Activated T-cell treated with anti-CD3 and anti-CD28 coated beads, Interleukin-2, amount 50 U/mL, for 72 hours (primary cell): Measurements from ENCODE around the gene GNS. TPM values are rescaled to one million over a fixed set of nuclear protein-coding genes. Genes with fewer than 3 reads are reported as not detected.

Source experiments
- ATAC-seq, 2 donors: fragments of 150-1000 bp; cut with Tn5 transposase; replicated peaks in 1 of 2; 2 replicates each; pipeline ENCODE4 v1.10.0; 2021; ENCODE audit warnings: moderate library complexity in 2 of 2, mild to moderate bottlenecking in 1 of 2
- DNase-seq, 2 donors: peaks; one replicate each; pipeline ENCODE4 v3.0.0; 2021 to 2022; ENCODE audit warnings: mixed read lengths in 1 of 2
- H3K27ac Mint-ChIP-seq: one replicate; pipeline ENCODE4 v1.8.0; 2022; ENCODE audit warnings: mild to moderate bottlenecking, moderate library complexity, mixed read lengths
- H3K27me3 Mint-ChIP-seq: one replicate; pipeline ENCODE4 v1.8.0; 2022; ENCODE audit warnings: low read depth, mixed read lengths
- H3K36me3 Mint-ChIP-seq, 2 donors: one replicate each; pipeline ENCODE4 v1.8.0; 2022; ENCODE audit warnings: mixed read lengths in 2 of 2, mild to moderate bottlenecking in 1 of 2; ENCODE audit not compliant: insufficient read depth in 2 of 2
- H3K4me1 Mint-ChIP-seq: one replicate; pipeline ENCODE4 v1.8.0; 2022; ENCODE audit warnings: low read depth, mixed read lengths
- H3K4me3 Mint-ChIP-seq, 2 donors: one replicate each; pipeline ENCODE4 v1.8.0; 2022; ENCODE audit warnings: mild to moderate bottlenecking in 2 of 2, mixed read lengths in 2 of 2, moderate library complexity in 2 of 2
- H3K9me3 Mint-ChIP-seq, 2 donors: one replicate each; pipeline ENCODE4 v1.8.0; 2022; ENCODE audit warnings: mixed read lengths in 2 of 2
- total RNA-seq, 2 donors: library from RNA; stranded (reverse); gene quantifications; one replicate each; pipeline ENCODE4 v1.2.3, GENCODE V29; 2022

The GNS gene
- total RNA-seq, 2 donors from 2014 or later, result 26.0 to 40.8 TPM

DNA sequence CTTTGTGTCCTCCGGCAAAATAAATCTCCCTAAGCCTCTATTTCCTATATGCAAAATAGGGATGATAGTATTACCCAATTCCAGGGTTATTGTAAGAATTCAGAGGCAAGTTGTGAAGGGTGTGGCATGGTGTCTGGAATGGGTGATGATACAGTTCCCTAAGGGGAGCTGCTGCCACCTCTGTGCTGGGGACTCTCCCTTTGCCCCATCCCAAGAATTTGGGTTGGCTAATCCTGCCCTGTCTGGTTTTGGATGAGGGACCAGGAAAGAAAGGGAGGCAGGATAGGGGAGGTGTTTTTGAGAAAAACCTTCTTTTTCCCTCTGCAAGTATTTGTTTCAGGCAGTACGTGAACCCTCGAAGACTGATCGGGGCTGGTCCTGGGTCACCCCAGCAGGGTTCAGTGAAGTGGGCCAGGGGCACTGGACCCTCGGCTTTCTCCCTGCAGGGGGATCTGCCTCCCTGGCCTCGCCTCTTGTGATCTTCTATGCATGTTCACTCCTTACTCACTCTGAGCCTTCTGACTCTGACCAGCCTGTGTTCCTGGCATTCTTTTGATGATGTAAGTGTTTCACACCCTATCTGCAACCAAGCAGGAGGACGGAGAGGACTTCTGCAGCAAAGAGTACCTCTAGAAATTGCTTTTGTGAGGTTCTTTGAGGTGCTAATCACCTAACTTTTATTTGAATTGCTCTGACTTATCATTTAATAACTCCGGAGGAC, 88.1 kb downstream of the GNS start:
- ATAC-seq (peak; percentile 70 to 71), DNase-seq (peak; percentile 46 to 54)
- Mint-ChIP-seq H3K9me3 (no peaks in the 10 kb centered on the region), H3K4me3 (peak overlapping the region; percentile 92 to 95), H3K36me3 (no peaks in the 10 kb centered on the region), H3K4me1 (peaks cover 95% of the 10 kb centered on the region), H3K27me3 (no peaks in the 10 kb centered on the region), H3K27ac (peak overlapping the region; percentile 96)

DNA sequence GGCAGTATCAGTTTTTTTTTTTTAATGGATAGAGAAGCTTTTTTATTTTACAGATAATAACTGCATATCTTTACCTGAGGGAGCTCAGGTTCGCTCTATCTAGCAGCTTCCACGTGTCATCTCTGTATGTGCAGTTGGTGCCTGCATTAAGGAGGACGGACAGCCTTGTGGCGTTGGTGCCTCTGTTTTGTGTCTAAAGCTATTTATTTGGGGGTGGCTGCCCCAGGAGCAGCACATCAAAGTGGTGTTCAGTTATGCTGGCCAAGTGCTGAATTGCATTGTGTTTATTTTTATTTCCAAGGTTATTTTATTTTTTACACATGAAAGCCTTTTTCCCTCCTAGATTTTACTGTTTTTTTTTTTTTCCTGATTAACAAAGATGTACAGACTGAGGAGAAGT, 89.2 kb downstream of the GNS start:
- no peaks in the 10 kb centered on the region for H3K27me3 Mint-ChIP-seq
- ATAC-seq (no peak), DNase-seq (no peak)
- H3K4me3 Mint-ChIP-seq, result peak overlapping the region; percentile 92 to 95
- H3K27ac Mint-ChIP-seq, result peak overlapping the region; percentile 96
- H3K4me1 Mint-ChIP-seq, result peaks cover 97% of the 10 kb centered on the region
- no peaks in the 10 kb centered on the region for H3K9me3 Mint-ChIP-seq
- no peaks in the 10 kb centered on the region for H3K36me3 Mint-ChIP-seq

DNA sequence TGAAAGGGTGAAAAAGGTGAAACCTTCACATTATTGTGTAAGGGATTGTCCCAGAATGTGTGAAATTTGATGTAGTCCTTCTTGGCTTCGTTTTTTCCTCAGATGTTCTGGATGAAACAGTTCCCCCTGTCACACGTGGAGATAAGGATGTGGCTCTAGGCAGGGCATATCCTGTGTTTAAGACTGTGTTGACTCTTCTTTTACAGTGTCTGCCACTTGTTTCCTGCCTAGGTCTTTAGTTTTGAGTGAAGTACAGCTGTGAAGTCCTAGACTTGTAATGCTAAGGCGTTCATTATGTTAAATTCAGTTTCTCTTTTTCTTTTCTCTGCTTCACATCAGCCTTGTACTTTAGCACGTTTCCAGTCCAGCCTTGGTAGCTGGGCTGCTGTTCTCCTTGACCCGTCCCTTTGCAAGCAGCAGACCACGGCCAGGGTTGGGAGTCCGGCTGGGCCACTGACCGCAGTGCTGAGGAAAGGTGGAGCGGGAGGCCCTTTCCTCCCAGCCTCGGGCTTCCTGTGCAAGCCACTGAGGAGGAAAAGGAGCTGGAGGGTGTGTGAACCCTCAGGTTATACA, 89.8 kb downstream of the GNS start:
- Mint-ChIP-seq H3K9me3 (no peaks in the 10 kb centered on the region), H3K4me3 (peak overlapping the region; percentile 92 to 95)

DNA sequence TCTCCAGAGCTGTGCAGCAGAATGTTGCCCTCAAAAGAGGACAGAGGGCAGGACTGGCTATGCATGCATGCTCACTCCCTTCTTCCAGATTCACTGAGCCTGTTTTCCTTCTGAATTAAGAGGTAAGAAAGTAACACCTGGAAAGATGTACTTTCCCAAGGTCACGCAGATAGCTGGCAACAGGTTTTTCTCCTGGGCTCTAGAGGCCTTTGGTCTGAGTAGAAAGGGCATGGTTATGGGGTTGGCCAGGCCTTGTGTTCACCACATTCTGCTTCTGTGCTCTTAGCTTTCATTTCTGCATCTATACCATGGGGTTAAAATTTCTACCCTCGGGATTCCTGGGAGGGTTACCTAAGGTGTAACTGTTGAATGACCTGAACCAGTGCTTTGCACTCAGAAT, 91.4 kb downstream of the GNS start:
- Mint-ChIP-seq H3K4me3 (peak overlapping the region; percentile 92 to 95), H3K4me1 (peaks cover 91% of the 10 kb centered on the region), H3K27me3 (no peaks in the 10 kb centered on the region), H3K9me3 (no peaks in the 10 kb centered on the region), H3K36me3 (no peaks in the 10 kb centered on the region), H3K27ac (peak overlapping the region; percentile 89)
- DNase-seq (no peak), ATAC-seq (no peak)

More for the DNA sequence above, 89.8 kb downstream of the GNS start:
- H3K27me3 Mint-ChIP-seq, result no peaks in the 10 kb centered on the region
- DNase-seq (peak in 1 of 2 donors; percentile 48), ATAC-seq (peak; percentile 84 to 87)
- H3K4me1 Mint-ChIP-seq, result peaks cover 98% of the 10 kb centered on the region
- H3K27ac Mint-ChIP-seq, result peak overlapping the region; percentile 89
- no peaks in the 10 kb centered on the region for H3K36me3 Mint-ChIP-seq

DNA sequence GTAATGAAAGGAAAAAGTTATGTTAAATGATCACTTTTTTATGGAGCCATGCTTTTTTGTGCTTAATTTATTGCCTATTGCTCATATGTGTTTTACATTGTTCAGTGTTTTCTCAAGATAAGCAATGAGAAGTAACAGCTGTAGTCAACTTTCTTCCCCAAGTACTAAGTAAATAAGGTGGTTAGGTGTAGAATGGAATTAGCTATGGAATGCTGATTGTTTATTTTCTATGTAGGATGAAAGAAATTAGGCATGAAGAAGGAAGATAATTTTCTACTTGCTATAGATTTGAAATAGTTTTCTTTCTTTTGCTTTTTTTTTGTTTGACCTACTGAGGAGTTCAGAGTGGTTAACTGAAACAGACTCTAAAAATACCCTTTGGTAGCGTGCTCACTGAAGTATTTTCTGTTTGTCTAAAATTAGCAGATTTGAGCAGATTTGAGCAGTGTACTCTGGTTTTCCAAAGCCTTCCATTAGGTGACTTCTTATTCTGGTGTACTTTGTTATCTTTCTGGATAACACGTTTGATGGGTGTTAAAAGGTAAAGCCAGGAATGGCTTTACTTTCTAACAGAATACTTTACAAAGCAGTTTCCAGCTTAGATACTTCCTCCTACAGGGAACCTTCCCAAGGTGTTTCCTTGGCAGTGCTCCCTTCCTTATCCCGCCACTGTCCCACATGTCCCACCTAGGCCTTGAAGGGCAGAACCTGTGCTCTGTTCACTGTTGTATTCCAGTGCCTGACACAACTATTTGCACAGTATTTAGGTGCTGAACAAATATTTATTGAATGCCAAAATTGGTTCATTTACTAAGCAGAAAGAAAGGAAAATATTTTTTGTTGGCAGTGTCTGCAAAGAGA, 92.9 kb downstream of the GNS start:
- no peaks in the 10 kb centered on the region for H3K36me3 Mint-ChIP-seq
- ATAC-seq (no peak), DNase-seq (no peak)
- no peaks in the 10 kb centered on the region for H3K9me3 Mint-ChIP-seq
- peaks cover 89% of the 10 kb centered on the region for H3K4me1 Mint-ChIP-seq
- peak overlapping the region; percentile 89 for H3K27ac Mint-ChIP-seq
- H3K4me3 Mint-ChIP-seq, result peak overlapping the region; percentile 76 to 95
- H3K27me3 Mint-ChIP-seq, result no peaks in the 10 kb centered on the region

DNA sequence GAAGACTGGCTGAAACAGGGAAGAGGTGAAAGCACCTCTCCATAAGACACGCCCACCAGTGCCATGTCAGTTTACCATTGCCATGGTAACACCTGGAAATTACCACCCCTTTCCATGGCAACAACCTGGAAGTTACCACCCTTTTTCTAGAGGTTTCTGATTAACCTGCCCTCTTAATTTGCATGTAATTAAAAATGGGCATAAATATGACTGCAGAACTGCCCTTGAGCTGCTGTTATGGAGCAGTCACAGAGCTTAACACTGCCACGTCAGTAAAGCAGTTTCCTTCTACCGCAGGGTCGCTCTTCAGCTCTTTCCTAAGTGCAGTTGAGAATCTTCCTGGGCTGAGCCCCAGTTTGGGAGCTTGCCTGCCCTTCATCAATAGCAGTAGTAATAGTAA, 93.7 kb downstream of the GNS start:
- DNase-seq, result peak in 1 of 2 donors; percentile 53
- H3K27ac Mint-ChIP-seq, result peak overlapping the region; percentile 89
- H3K9me3 Mint-ChIP-seq, result no peaks in the 10 kb centered on the region
- peaks cover 89% of the 10 kb centered on the region for H3K4me1 Mint-ChIP-seq
- H3K36me3 Mint-ChIP-seq, result no peaks in the 10 kb centered on the region
- ATAC-seq, result peak; percentile 41 to 48
- no peaks in the 10 kb centered on the region for H3K27me3 Mint-ChIP-seq
- peak overlapping the region; percentile 76 to 95 for H3K4me3 Mint-ChIP-seq

Other genes starting within 250 kb of the GNS start
- 10 to 100 TPM; 40.3 to 42.4 TPM for gene RASSF3, start 148.9 kb downstream of the GNS start, total RNA-seq
- under 1 TPM; 0.14 to 0.94 TPM for gene TBC1D30, start 65.2 kb upstream of the GNS start, total RNA-seq